Heart left ventricle (tissue), 13 donors: Measurements from ENCODE around the gene F12.
A peak's percentile ranks its signal among the peaks of the same experiment; 100 is the strongest.

Experiments
- CTCF ChIP-seq, 12 donors: fragments of 200-600 bp; sonication (generic) in 4 of 12; IDR thresholded peaks; one replicate each; pipeline versions ENCODE4 v1.5.0 to v1.8.0; 2018 to 2022; ENCODE audit warnings: antibody characterized with exemption in 12 of 12, mild to moderate bottlenecking in 5 of 12
- POLR2A ChIP-seq, 2 donors: fragments of 450-650 bp; IDR thresholded peaks; one replicate each; pipeline ENCODE4 v1.6.1; 2017; ENCODE audit warnings: antibody characterized with exemption in 2 of 2, mild to moderate bottlenecking in 2 of 2, moderate library complexity in 2 of 2
- donor health status: ischemic (EF 13 %, LVEDD 7.1; RV severe dilation, severe dysfunction).
- donor health status: DM: no; HTN: yes; CAD: no.
- donor health status: DM: no; HTN: no; CAD: no.
- donor health status: ischemic (EF 25% LVEDD 6.9; RV normal size, moderate dysfunction).
- donor health status: ischemic (EF 25% LVEDD 5.7; RV mildly dilated, moderate dysfunction).
- donor health status: ischemic (EF 35%, LVEDD 5.7; RV mildly dilated, moderate dysfunction).
- donor health status: nonischemic (EF 11% LVEDD 7.7; RV severe dilation, severe dysfunction).
- donor health status: DM: yes; HTN: yes; CAD: no.
- donor health status: PGD.
- donor health status: ischemic (EF 29% LVEDD 5.4; RV normal size, mild dysfunction).
- donor health status: nonischemic (EF 23%, LVEDD 6.1; RV moderate dilation, normal function).

GRCh38 chr5:177447611-177448243, 38.4 kb upstream of the F12 start:
- TF ChIP-seq CTCF (IDR thresholded peaks at IDR 0.05) (peak in 1 of 12 donors; percentile 7), POLR2A (IDR thresholded peaks at IDR 0.05) (no peak)
